ENCODE measurements around the gene ANAPC4. TPM values are rescaled to one million over a fixed set of nuclear protein-coding genes. Genes with fewer than 3 reads are reported as not detected.

ANAPC4 gene
- polyA plus RNA-seq, 1 donor from 2014 or later: 78.1 TPM

GRCh38 chr4:25401066-25401465 lies 24.0 kb downstream of the ANAPC4 start:
- Histone ChIP-seq H3F3A (ENCODE audit: insufficient read depth, low read length, poor library complexity, severe bottlenecking) (no peaks in the 10 kb centered on the region), H3K79me2 (replicated peaks; ENCODE audit: insufficient read depth, low read length) (no peaks in the 10 kb centered on the region), H2AFZ (ENCODE audit: low read depth, low read length) (no peak overlapping the region), H3K9me2 (ENCODE audit: insufficient read depth, low read length) (no peaks in the 10 kb centered on the region), H3K9ac (ENCODE audit: low read length) (no peak overlapping the region), H3K27me3 (ENCODE audit: insufficient read depth, low read depth, low read length) (no peaks in the 10 kb centered on the region), H3K4me3 (ENCODE audit: low read length) (no peak overlapping the region), H3K4me2 (ENCODE audit: low read length) (no peak overlapping the region), H4K20me1 (ENCODE audit: insufficient read depth) (no peaks in the 10 kb centered on the region), H3K27ac (ENCODE audit: low read length) (no peak overlapping the region), H3K9me3 (ENCODE audit: low read length) (peaks cover 6% of the 10 kb centered on the region), H3K36me3 (ENCODE audit: insufficient read depth, low read length) (peaks cover 29% of the 10 kb centered on the region)
- no peak for TF ChIP-seq EZH2 (IDR thresholded peaks at IDR 0.05; ENCODE audit: borderline replicate concordance, insufficient read depth, low read length, poor library complexity, severe bottlenecking)
- TF ChIP-seq EP300 (conservative IDR thresholded peaks at IDR 0.05; ENCODE audit: poor library complexity, severe bottlenecking): no peak
- TF ChIP-seq RAD21 (conservative IDR thresholded peaks at IDR 0.05): no peak
- no peak for TF ChIP-seq SMC3 (conservative IDR thresholded peaks at IDR 0.05; ENCODE audit: poor library complexity)
- no peak for TF ChIP-seq POLR2AphosphoS5 (IDR thresholded peaks at IDR 0.05)
- no peak for TF ChIP-seq TAF1 (IDR thresholded peaks at IDR 0.05; ENCODE audit: low read depth)
- TF ChIP-seq REST (IDR thresholded peaks at IDR 0.05; ENCODE audit: borderline replicate concordance): no peak
- TF ChIP-seq MXI1 (conservative IDR thresholded peaks at IDR 0.05; ENCODE audit: poor library complexity, severe bottlenecking): no peak
- no peak for TF ChIP-seq CTCF (IDR thresholded peaks at IDR 0.05; ENCODE audit: poor library complexity, severe bottlenecking)

GRCh38 chr4:25402521-25402920 lies 25.5 kb downstream of the ANAPC4 start:
- no peak overlapping the region for H2AFZ ChIP-seq (ENCODE audit: low read depth, low read length)
- no peaks in the 10 kb centered on the region for H3F3A ChIP-seq (ENCODE audit: insufficient read depth, low read length, poor library complexity, severe bottlenecking)
- no peaks in the 10 kb centered on the region for H3K79me2 ChIP-seq (replicated peaks; ENCODE audit: insufficient read depth, low read length)
- H3K9ac ChIP-seq (ENCODE audit: low read length): no peak overlapping the region
- peaks cover 17% of the 10 kb centered on the region for H3K36me3 ChIP-seq (ENCODE audit: insufficient read depth, low read length)
- H3K9me2 ChIP-seq (ENCODE audit: insufficient read depth, low read length): no peaks in the 10 kb centered on the region
- H3K9me3 ChIP-seq (ENCODE audit: low read length): peaks cover under 1% of the 10 kb centered on the region
- no peak overlapping the region for H3K27ac ChIP-seq (ENCODE audit: low read length)
- H3K4me2 ChIP-seq (ENCODE audit: low read length): no peak overlapping the region
- TF ChIP-seq CTCF (IDR thresholded peaks at IDR 0.05; ENCODE audit: poor library complexity, severe bottlenecking): no peak
- no peak for TF ChIP-seq REST (IDR thresholded peaks at IDR 0.05; ENCODE audit: borderline replicate concordance)
- no peak for TF ChIP-seq RAD21 (conservative IDR thresholded peaks at IDR 0.05)
- TF ChIP-seq EP300 (conservative IDR thresholded peaks at IDR 0.05; ENCODE audit: poor library complexity, severe bottlenecking): no peak
- TF ChIP-seq POLR2AphosphoS5 (IDR thresholded peaks at IDR 0.05): no peak
- no peak for TF ChIP-seq SMC3 (conservative IDR thresholded peaks at IDR 0.05; ENCODE audit: poor library complexity)
- TF ChIP-seq MXI1 (conservative IDR thresholded peaks at IDR 0.05; ENCODE audit: poor library complexity, severe bottlenecking): no peak
- TF ChIP-seq EZH2 (IDR thresholded peaks at IDR 0.05; ENCODE audit: borderline replicate concordance, insufficient read depth, low read length, poor library complexity, severe bottlenecking): no peak
- no peak for TF ChIP-seq TAF1 (IDR thresholded peaks at IDR 0.05; ENCODE audit: low read depth)
- H3K4me3 ChIP-seq (ENCODE audit: low read length): no peak overlapping the region
- no peaks in the 10 kb centered on the region for H4K20me1 ChIP-seq (ENCODE audit: insufficient read depth)
- no peaks in the 10 kb centered on the region for H3K27me3 ChIP-seq (ENCODE audit: insufficient read depth, low read depth, low read length)

All from neural cell (in vitro differentiated cells).